H9 (cell line): ENCODE measurements around the gene RAB9A. TPM values are rescaled to one million over a fixed set of nuclear protein-coding genes. Genes with fewer than 3 reads are reported as not detected.

Source experiments
- DNase-seq: peaks from one replicate; pipeline ENCODE4 v3.0.0-alpha.2; 2017
- H2AFZ ChIP-seq: one replicate; pipeline ENCODE4 v1.6.1; 2013; ENCODE audit warnings: mild to moderate bottlenecking, low read length, control low read depth, moderate library complexity
- H2AK5ac ChIP-seq: 2 replicates; pipeline ENCODE4 v1.6.1; 2013; ENCODE audit warnings: low read length, control low read depth, mixed read lengths; ENCODE audit not compliant: insufficient read length
- H2BK120ac ChIP-seq: one replicate; pipeline ENCODE4 v1.6.1; 2013; ENCODE audit warnings: low read depth, mild to moderate bottlenecking, low read length, control low read depth, inconsistent platforms; ENCODE audit not compliant: poor library complexity, severe bottlenecking
- H2BK12ac ChIP-seq: 2 replicates; pipeline ENCODE4 v1.6.1; 2013; ENCODE audit warnings: low read length, control low read depth, mixed read lengths, low read depth; ENCODE audit not compliant: insufficient read length
- H2BK15ac ChIP-seq: 2 replicates; pipeline ENCODE4 v1.6.1; 2013; ENCODE audit warnings: low read depth, low read length, control low read depth
- H2BK20ac ChIP-seq: one replicate; pipeline ENCODE4 v1.6.1; 2013; ENCODE audit warnings: low read depth, mild to moderate bottlenecking, low read length, control low read depth, inconsistent platforms; ENCODE audit not compliant: poor library complexity, severe bottlenecking
- H2BK5ac ChIP-seq: 2 replicates; pipeline ENCODE4 v1.6.1; 2013; ENCODE audit warnings: low read length, control low read depth, mixed read lengths; ENCODE audit not compliant: insufficient read length
- H3K14ac ChIP-seq: 2 replicates; pipeline ENCODE4 v1.6.1; 2013; ENCODE audit warnings: low read length, control low read depth; ENCODE audit not compliant: insufficient read depth
- H3K18ac ChIP-seq: 2 replicates; pipeline ENCODE4 v1.6.1; 2013; ENCODE audit warnings: low read depth, mild to moderate bottlenecking, mixed read lengths, low read length, control low read depth; ENCODE audit not compliant: insufficient read length
- H3K23ac ChIP-seq: 2 replicates; pipeline ENCODE4 v1.6.1; 2013; ENCODE audit warnings: low read length, control low read depth, mixed read lengths, low read depth; ENCODE audit not compliant: insufficient read length
- H3K23me2 ChIP-seq: 2 replicates; pipeline ENCODE4 v1.6.1; 2013; ENCODE audit warnings: low read depth, mild to moderate bottlenecking, mixed read lengths, low read length, control low read depth; ENCODE audit not compliant: insufficient read length, poor library complexity, severe bottlenecking
- H3K27ac ChIP-seq: 2 replicates; pipeline ENCODE4 v1.5.1; 2013; ENCODE audit warnings: low read length, control low read depth, mixed read lengths, low read depth; ENCODE audit not compliant: insufficient read length
- H3K27me3 ChIP-seq: 2 replicates; pipeline ENCODE4 v1.6.1; 2013; ENCODE audit warnings: low read length, control low read depth, inconsistent platforms; ENCODE audit not compliant: insufficient read depth
- H3K4ac ChIP-seq: 2 replicates; pipeline ENCODE4 v1.6.1; 2013; ENCODE audit warnings: low read depth, mild to moderate bottlenecking, control low read depth, inconsistent platforms, low read length, moderate library complexity
- H3K4me1 ChIP-seq: 2 replicates; pipeline ENCODE4 v1.6.1; 2013; ENCODE audit warnings: low read length, control low read depth, inconsistent platforms; ENCODE audit not compliant: insufficient read depth
- H3K4me2 ChIP-seq: 2 replicates; pipeline ENCODE4 v1.6.1; 2013; ENCODE audit warnings: low read length, control low read depth, mixed read lengths; ENCODE audit not compliant: insufficient read length, insufficient read depth
- H3K56ac ChIP-seq: 2 replicates; pipeline ENCODE4 v1.6.1; 2013; ENCODE audit warnings: low read depth, mild to moderate bottlenecking, mixed read lengths, low read length, control low read depth; ENCODE audit not compliant: insufficient read length
- H3K79me1 ChIP-seq: 2 replicates; pipeline ENCODE4 v1.6.1; 2013; ENCODE audit warnings: low read depth, mild to moderate bottlenecking, moderate library complexity, low read length, control low read depth, inconsistent platforms; ENCODE audit not compliant: insufficient read depth, poor library complexity, severe bottlenecking
- H3K79me2 ChIP-seq: 2 replicates; pipeline ENCODE4 v1.6.1; 2013; ENCODE audit warnings: low read length, control low read depth, inconsistent platforms; ENCODE audit not compliant: insufficient read depth
- H3K9ac ChIP-seq: 2 replicates; pipeline ENCODE4 v1.6.1; 2013; ENCODE audit warnings: low read length, control low read depth, mixed read lengths; ENCODE audit not compliant: insufficient read length; ENCODE audit errors: extremely low read depth
- H3K9me3 ChIP-seq: one replicate; pipeline ENCODE4 v1.6.1; 2013; ENCODE audit warnings: low read depth, low read length, inconsistent platforms; ENCODE audit not compliant: control insufficient read depth
- H3T11ph ChIP-seq: one replicate; pipeline ENCODE4 v1.6.1; 2013; ENCODE audit warnings: mild to moderate bottlenecking, low read length, control low read depth, inconsistent platforms
- H4K20me1 ChIP-seq: one replicate; pipeline ENCODE4 v1.6.1; 2013; ENCODE audit not compliant: control insufficient read depth, insufficient read length, insufficient read depth
- H4K5ac ChIP-seq: 2 replicates; pipeline ENCODE4 v1.6.1; 2013; ENCODE audit warnings: low read depth, mild to moderate bottlenecking, mixed read lengths, low read length, control low read depth; ENCODE audit not compliant: insufficient read length
- H4K8ac ChIP-seq: replicated peaks from 2 replicates; pipeline ENCODE4 v1.6.1; 2013; ENCODE audit warnings: low read length, control low read depth, mixed read lengths, low read depth; ENCODE audit not compliant: insufficient read length
- H4K91ac ChIP-seq: 2 replicates; pipeline ENCODE4 v1.6.1; 2013; ENCODE audit warnings: low read depth, mild to moderate bottlenecking, moderate library complexity, mixed read lengths, low read length, control low read depth; ENCODE audit not compliant: insufficient read length
- H3K27ac Mint-ChIP-seq, 3 experiments: 2 replicates in 2 of 3; 3 replicates in 1 of 3; pipeline ENCODE4 v1.8.0; 2020 to 2021; ENCODE audit warnings: mixed read lengths in 3 of 3, mild to moderate bottlenecking in 1 of 3, moderate library complexity in 1 of 3
- H3K27me3 Mint-ChIP-seq: 2 replicates; pipeline ENCODE4 v1.8.0; 2021; ENCODE audit warnings: low read depth, mild to moderate bottlenecking, moderate library complexity, mixed read lengths
- H3K36me3 Mint-ChIP-seq, 3 experiments: 2 replicates in 2 of 3; 3 replicates in 1 of 3; pipeline ENCODE4 v1.8.0; 2020 to 2021; ENCODE audit warnings: low read depth in 3 of 3, mixed read lengths in 3 of 3; ENCODE audit not compliant: insufficient read depth in 1 of 3
- H3K4me1 Mint-ChIP-seq, 2 experiments: 2 replicates each; pipeline ENCODE4 v1.8.0; 2020; ENCODE audit warnings: mixed read lengths in 2 of 2
- H3K4me3 Mint-ChIP-seq, 2 experiments: 2 replicates in 1 of 2; 3 replicates in 1 of 2; pipeline ENCODE4 v1.8.0; 2020 to 2021; ENCODE audit warnings: mild to moderate bottlenecking in 2 of 2, mixed read lengths in 2 of 2, moderate library complexity in 1 of 2
- H3K9me3 Mint-ChIP-seq, 2 experiments: 2 replicates in 1 of 2; 3 replicates in 1 of 2; pipeline ENCODE4 v1.8.0; 2020; ENCODE audit warnings: mild to moderate bottlenecking in 2 of 2, mixed read lengths in 2 of 2, moderate library complexity in 1 of 2
- CTCF ChIP-seq: fragments of 200-600 bp; sonication (generic); conservative IDR thresholded peaks from 3 replicates; pipeline ENCODE4 v1.8.0; 2021; ENCODE audit warnings: antibody characterized with exemption, mild to moderate bottlenecking
- WGBS: extraction: QIAGEN DNeasy Blood & Tissue Kit; methylation state at CpG from one replicate; pipeline ENCODE4 v1.1.7; 2013; ENCODE audit warnings: missing lambda C conversion rate, low lambda C conversion rate, mixed read lengths; ENCODE audit not compliant: insufficient read length; ENCODE audit errors: extremely low coverage; 5-methylcytosine and 5-hydroxymethylcytosine counted together
- total RNA-seq: library from RNA; stranded (reverse); gene quantifications from 2 replicates; pipeline ENCODE4 v1.2.1, GENCODE V29; 2021

The RAB9A gene
- total RNA-seq, 1 experiment from 2014 or later = 21.3 TPM

- H3K18ac ChIP-seq = no peak overlapping the region
- no peak overlapping the region for H3K14ac ChIP-seq
- H3K79me2 ChIP-seq = peaks cover 43% of the 10 kb centered on the region; the same call in 1 of the 2 replicates
- H4K91ac ChIP-seq = no peak overlapping the region
- peaks cover 12% of the 10 kb centered on the region; the same call in 1 of the 2 replicates for H3K4me1 ChIP-seq
- H3T11ph ChIP-seq = no peak overlapping the region
- Mint-ChIP-seq H3K27ac (peak overlapping the region in 1 of 3 experiments; percentile 37; a peak in 2 of 7 replicates), H3K27me3 (no peaks in the 10 kb centered on the region; the same call in none of the 2 replicates), H3K4me3 (no peak overlapping the region; a peak in 1 of 5 replicates), H3K4me1 (peaks cover 26 to 30% of the 10 kb centered on the region in 2 experiments), H3K36me3 (peaks cover 0 to 4% (median 3%) of the 10 kb centered on the region in 3 experiments; a peak in 3 of 7 replicates), H3K9me3 (peaks cover 18 to 39% of the 10 kb centered on the region in 2 experiments)
- H4K5ac ChIP-seq = no peak overlapping the region
- H2AK5ac ChIP-seq = no peak overlapping the region
- no peak overlapping the region for H2AFZ ChIP-seq
- H2BK5ac ChIP-seq = no peak overlapping the region
- H3K56ac ChIP-seq = no peak overlapping the region
- TF ChIP-seq CTCF = no peak
- H3K9ac ChIP-seq = no peak overlapping the region
- H3K23me2 ChIP-seq = peaks cover 6% of the 10 kb centered on the region
- H2BK15ac ChIP-seq = no peak overlapping the region
- H4K20me1 ChIP-seq = no peaks in the 10 kb centered on the region
- H2BK120ac ChIP-seq = no peak overlapping the region
- no peaks in the 10 kb centered on the region for H3K9me3 ChIP-seq
- no peak overlapping the region for H2BK20ac ChIP-seq
- no peak overlapping the region for H2BK12ac ChIP-seq
- no peak for DNase-seq
- no CpG with 5 or more reads among the region's 7 CpGs for WGBS
- no peak overlapping the region for H3K4me2 ChIP-seq
- H3K27me3 ChIP-seq = no peaks in the 10 kb centered on the region
- no peak overlapping the region for H3K27ac ChIP-seq
- H3K23ac ChIP-seq = no peak overlapping the region
- H4K8ac ChIP-seq = no peak overlapping the region
- no peaks in the 10 kb centered on the region for H3K79me1 ChIP-seq
- no peak overlapping the region for H3K4ac ChIP-seq
Observed at GRCh38 chrX:13693341-13693961, 4.5 kb downstream of the RAB9A start.
